Ishikawa (cell line): Measurements from ENCODE around the gene INO80D.

Source experiments
- CEBPB ChIP-seq: IDR thresholded peaks from 2 replicates; pipeline ENCODE4 v1.6.1; 2012
- CREB1 ChIP-seq: IDR thresholded peaks from 2 replicates; pipeline ENCODE4 v1.6.1; 2012; ENCODE audit warnings: low read depth
- EGR1 ChIP-seq: IDR thresholded peaks from 2 replicates; pipeline ENCODE4 v1.6.1; 2012
- EP300 ChIP-seq: IDR thresholded peaks from 2 replicates; pipeline ENCODE4 v1.6.1; 2012; ENCODE audit warnings: borderline replicate concordance
- FOXM1 ChIP-seq: IDR thresholded peaks from 2 replicates; pipeline ENCODE4 v1.6.1; 2012; ENCODE audit warnings: low read depth, borderline replicate concordance
- MAX ChIP-seq: IDR thresholded peaks from 2 replicates; pipeline ENCODE4 v1.6.1; 2012
- NFIC ChIP-seq: IDR thresholded peaks from 2 replicates; pipeline ENCODE4 v1.6.1; 2012
- RAD21 ChIP-seq: IDR thresholded peaks from 2 replicates; pipeline ENCODE4 v1.6.1; 2012; ENCODE audit warnings: low read depth
- REST ChIP-seq: IDR thresholded peaks from 2 replicates; pipeline ENCODE4 v1.6.1; 2012; ENCODE audit warnings: low read depth, mild to moderate bottlenecking
- TAF1 ChIP-seq: IDR thresholded peaks from 2 replicates; pipeline ENCODE4 v1.6.1; 2012; ENCODE audit warnings: low read depth, mild to moderate bottlenecking
- TCF12 ChIP-seq: IDR thresholded peaks from 2 replicates; pipeline ENCODE4 v1.6.1; 2012; ENCODE audit warnings: low read depth
- TEAD4 ChIP-seq: IDR thresholded peaks from 2 replicates; pipeline ENCODE4 v1.6.1; 2012
- USF1 ChIP-seq: IDR thresholded peaks from 2 replicates; pipeline ENCODE4 v1.6.1; 2012
- YY1 ChIP-seq: IDR thresholded peaks from 2 replicates; pipeline ENCODE4 v1.6.1; 2012; ENCODE audit warnings: low read depth
- ZBTB7A ChIP-seq: IDR thresholded peaks from 2 replicates; pipeline ENCODE4 v1.6.1; 2012; ENCODE audit warnings: low read depth

INO80D gene

GRCh38 chr2:205996161-205996560 lies 89.8 kb downstream of the INO80D start:
- TF ChIP-seq MAX (no peak), TAF1 (no peak), RAD21 (no peak), CREB1 (no peak), EP300 (no peak), EGR1 (no peak), CEBPB (no peak), ZBTB7A (no peak), REST (no peak), TEAD4 (no peak), TCF12 (no peak), FOXM1 (no peak), NFIC (no peak), USF1 (no peak), YY1 (no peak)

- TF ChIP-seq REST (no peak), TAF1 (no peak), TEAD4 (no peak), MAX (no peak), NFIC (no peak), CEBPB (no peak), USF1 (no peak), TCF12 (no peak), RAD21 (no peak), CREB1 (no peak), EP300 (no peak), YY1 (no peak), FOXM1 (no peak), EGR1 (no peak)
These were observed 90.7 kb downstream of the INO80D start for GRCh38 chr2:205995260-205995659.

- TF ChIP-seq MAX (no peak), TCF12 (no peak), ZBTB7A (no peak), NFIC (no peak), EGR1 (no peak), CEBPB (no peak), TAF1 (no peak), USF1 (no peak), EP300 (no peak), YY1 (no peak), TEAD4 (no peak), RAD21 (no peak), REST (no peak), CREB1 (no peak)
These were observed 91.6 kb downstream of the INO80D start for GRCh38 chr2:205994344-205994743.

- TF ChIP-seq ZBTB7A, result no peak
- no peak for TF ChIP-seq USF1
- TF ChIP-seq TEAD4, result no peak
- no peak for TF ChIP-seq EGR1
- no peak for TF ChIP-seq EP300
- no peak for TF ChIP-seq YY1
- no peak for TF ChIP-seq RAD21
- TF ChIP-seq TAF1, result no peak
- no peak for TF ChIP-seq REST
- no peak for TF ChIP-seq TCF12
- no peak for TF ChIP-seq MAX
- no peak for TF ChIP-seq FOXM1
- no peak for TF ChIP-seq CREB1
- no peak for TF ChIP-seq NFIC
- no peak for TF ChIP-seq CEBPB
These were observed 95.9 kb downstream of the INO80D start for GRCh38 chr2:205990104-205990503.
